K562 (cell line): ENCODE measurements around the gene PDZRN4. TPM values are rescaled to one million over a fixed set of nuclear protein-coding genes. Genes with fewer than 3 reads are reported as not detected.

Experiments used
- ATAC-seq: fragments of 200-7000 bp; cut with Tn5 transposase; 3 replicates; pipeline ENCODE4 v1.9.1; 2020; ENCODE audit warnings: moderate library complexity
- BruUV-seq: library from RNA; stranded (reverse); fragments of 400-500 nt; replicated peaks from 2 replicates; lab custom pipeline; 2021; lab: Mats Ljungman, UMichigan
- CTCF ChIA-PET: fragments of 300-600 bp; formaldehyde crosslinking; extraction: SDS; loops from one replicate; lab custom pipeline; 2021; ENCODE audit warnings: low intra/inter-chr PET ratio; lab: Yijun Ruan, JAX
- POLR2A ChIA-PET: fragments of 300-600, 350-650 bp; sonication (Branson Sonifier 250); formaldehyde crosslinking; extraction: SDS; loops from one replicate; lab custom pipeline; 2021; ENCODE audit warnings: antibody characterized with exemption, inconsistent platforms; lab: Yijun Ruan, JAX
- DNase-seq, 4 experiments: peaks; one replicate each; pipeline versions ENCODE4 v3.0.0 to v3.0.0-alpha.2; 2011 to 2018; ENCODE audit warnings: low spot score in 3 of 4, mixed read lengths in 3 of 4; ENCODE audit errors: extremely low read depth in 1 of 4
- FAIRE-seq: peaks from 2 replicates; lab custom pipeline; 2011; peaks lifted over from hg19 to GRCh38; lab: Jason Lieb, UNC
- H2AFZ ChIP-seq: 2 replicates; pipeline ENCODE4 v1.6.0; 2011; ENCODE audit warnings: low read depth, low read length, control low read depth, inconsistent platforms
- H3K27ac ChIP-seq: fragments of 200-600 bp; 3 replicates; pipeline ENCODE4 v1.8.0; 2011; ENCODE audit warnings: low read depth, mild to moderate bottlenecking, control low read depth, inconsistent platforms, low read length, moderate library complexity, mixed read lengths; ENCODE audit errors: extremely low read depth
- H3K27me3 ChIP-seq, 2 experiments: fragments of 300-600 bp in 1 of 2; 2 replicates in 1 of 2; 3 replicates in 1 of 2; pipeline versions ENCODE4 v1.6.0 to v1.8.0; 2011; ENCODE audit warnings: inconsistent platforms in 2 of 2, low read length in 2 of 2, mild to moderate bottlenecking in 1 of 2, mixed read lengths in 1 of 2, moderate library complexity in 1 of 2; ENCODE audit not compliant: control insufficient read depth in 2 of 2, insufficient read depth in 2 of 2
- H3K36me3 ChIP-seq: fragments of 300-600 bp; 3 replicates; pipeline ENCODE4 v1.8.0; 2011; ENCODE audit warnings: mild to moderate bottlenecking, low read length, inconsistent platforms; ENCODE audit not compliant: control insufficient read depth, insufficient read depth
- H3K4me1 ChIP-seq, 2 experiments: fragments of 200-600 bp in 1 of 2; replicated peaks in 1 of 2; 2 replicates in 1 of 2; 3 replicates in 1 of 2; pipeline versions ENCODE4 v1.5.1 to v1.8.0; 2011; ENCODE audit warnings: inconsistent platforms in 2 of 2, low read length in 2 of 2, mild to moderate bottlenecking in 1 of 2, mixed read lengths in 1 of 2, moderate library complexity in 1 of 2; ENCODE audit not compliant: control insufficient read depth in 2 of 2, insufficient read depth in 2 of 2
- H3K4me2 ChIP-seq: 2 replicates; pipeline ENCODE4 v1.6.1; 2011; ENCODE audit warnings: low read length, control low read depth, inconsistent platforms, mixed read lengths; ENCODE audit not compliant: insufficient read depth
- H3K4me3 ChIP-seq: fragments of 200-600 bp; sonication (generic), shearing (Covaris generic); 2 replicates; pipeline ENCODE4 v1.5.1; 2016; ENCODE audit warnings: control low read depth, inconsistent platforms
- H3K79me2 ChIP-seq: fragments of 200-600 bp; 3 replicates; pipeline ENCODE4 v1.8.0; 2011; ENCODE audit warnings: low read length, inconsistent platforms; ENCODE audit not compliant: control insufficient read depth, insufficient read depth
- H3K9ac ChIP-seq, 2 experiments: 2 replicates each; pipeline versions ENCODE4 v1.6.0 to v1.6.1; 2011; ENCODE audit warnings: low read depth in 2 of 2, low read length in 2 of 2, control low read depth in 1 of 2, inconsistent platforms in 1 of 2, mild to moderate bottlenecking in 1 of 2, mixed read lengths in 1 of 2; ENCODE audit not compliant: insufficient read depth in 1 of 2
- H3K9me1 ChIP-seq: one replicate; pipeline ENCODE4 v1.6.0; 2011; ENCODE audit warnings: inconsistent platforms, mild to moderate bottlenecking, low read length, moderate library complexity; ENCODE audit not compliant: control insufficient read depth, insufficient read depth
- H3K9me3 ChIP-seq: replicated peaks from 2 replicates; pipeline ENCODE4 v1.5.1; 2011; ENCODE audit warnings: low read depth, low read length, inconsistent platforms; ENCODE audit not compliant: control insufficient read depth, insufficient read depth
- H4K20me1 ChIP-seq: replicated peaks from 2 replicates; pipeline ENCODE4 v1.6.1; 2011; ENCODE audit warnings: low read length, inconsistent platforms, mixed read lengths; ENCODE audit not compliant: control insufficient read depth, insufficient read depth
- IRF2 ChIP-seq: sonication (generic); formaldehyde crosslinking; IDR thresholded peaks from 2 replicates; pipeline ENCODE4 v1.8.1; 2022; ENCODE audit warnings: mild to moderate bottlenecking, missing genetic modification reagents
- KDM5B ChIP-seq: fragments of 200-600 bp; sonication (generic); IDR thresholded peaks from 2 replicates; pipeline ENCODE4 v1.6.1; 2012; ENCODE audit warnings: low read depth, mild to moderate bottlenecking, moderate library complexity, low read length, control low read depth, inconsistent platforms; ENCODE audit not compliant: insufficient replicate concordance
- MED1 ChIP-seq: sonication (generic); formaldehyde crosslinking; IDR thresholded peaks from 2 replicates; pipeline ENCODE4 v1.8.1; 2023; ENCODE audit warnings: missing genetic modification reagents, borderline replicate concordance
- POLR3G ChIP-seq: IDR thresholded peaks from 2 replicates; pipeline ENCODE4 v1.6.1; 2011; ENCODE audit not compliant: insufficient read length, insufficient replicate concordance; ENCODE audit errors: extremely low read depth
- PTTG1 ChIP-seq: fragments of 450-650 bp; IDR thresholded peaks from 2 replicates; pipeline ENCODE4 v1.6.1; 2016; ENCODE audit warnings: low read depth, mild to moderate bottlenecking, missing genetic modification characterization, missing compliant biosample characterization
- TAF1 ChIP-seq: IDR thresholded peaks from 2 replicates; pipeline ENCODE4 v1.6.1; 2011; ENCODE audit warnings: mild to moderate bottlenecking, low read length, moderate library complexity; ENCODE audit not compliant: insufficient read depth, control insufficient read depth, severe bottlenecking; ENCODE audit errors: extremely low read depth
- ZNF253 ChIP-seq: fragments of 250-450 bp; sonication (Bioruptor Pico); conservative IDR thresholded peaks from 2 replicates; pipeline ENCODE4 v1.6.1; 2021; ENCODE audit warnings: mild to moderate bottlenecking
- ZNF589 ChIP-seq: fragments of 200-800 bp; sonication (Bioruptor generic); IDR thresholded peaks from 2 replicates; pipeline ENCODE4 v1.6.1; 2016; ENCODE audit warnings: low read depth, missing genetic modification characterization, missing compliant biosample characterization
- WGBS: fragments of 100-300 bp; shearing (Covaris generic); methylation state at CpG from one replicate; pipeline ENCODE4 v1.1.6; 2016; ENCODE audit warnings: low coverage, mixed read lengths; ENCODE audit not compliant: insufficient coverage; ENCODE audit errors: missing lambda C conversion rate; 5-methylcytosine and 5-hydroxymethylcytosine counted together
- in situ Hi-C: fragments of 300-500 bp; cut with MboI; formaldehyde crosslinking; loops from 4 replicates; pipeline ENCODE4 v1.15.0; 2018; ENCODE audit warnings: inconsistent platforms, mixed read lengths
- intact Hi-C: fragments of 100-400 bp; cut with micrococcal nuclease; formaldehyde crosslinking; loops from 2 replicates; pipeline ENCODE4 v1.14.2; 2022
- polyA plus RNA-seq, 8 experiments: library from polyadenylated mRNA; depleted of rRNA in 4 of 8; stranded (reverse) in 5 of 8; unstranded in 3 of 8; fragments of >200 nt; fragmentation: Nextera tagmentation in 2 of 8; fragmentation: Illumina TruSeq in 1 of 8; extraction: Ambion mirVana in 2 of 8; extraction: Trizol in 1 of 8; gene quantifications; 2 replicates each; pipeline versions ENCODE4 v1.2.1 to v1.2.3, GENCODE V29; 2011 to 2014; ENCODE audit warnings: inconsistent platforms in 1 of 8, missing spikeins in 1 of 8
- total RNA-seq, 7 experiments: library from RNA; depleted of rRNA in 6 of 7; stranded (reverse); fragments of >200 nt in 6 of 7; fragmentation: Illumina TruSeq in 2 of 7; extraction: Trizol in 2 of 7; gene quantifications; 2 replicates each; pipeline versions ENCODE4 v1.2.1 to v1.2.3, GENCODE V29; 2011 to 2021; ENCODE audit warnings: low replicate concordance in 1 of 7

PDZRN4 gene
- total and polyA plus RNA-seq, 9 of the 15 experiments (the other 6 are each of a cell fraction or from before 2014, with no cell fraction given): not detected

DNA sequence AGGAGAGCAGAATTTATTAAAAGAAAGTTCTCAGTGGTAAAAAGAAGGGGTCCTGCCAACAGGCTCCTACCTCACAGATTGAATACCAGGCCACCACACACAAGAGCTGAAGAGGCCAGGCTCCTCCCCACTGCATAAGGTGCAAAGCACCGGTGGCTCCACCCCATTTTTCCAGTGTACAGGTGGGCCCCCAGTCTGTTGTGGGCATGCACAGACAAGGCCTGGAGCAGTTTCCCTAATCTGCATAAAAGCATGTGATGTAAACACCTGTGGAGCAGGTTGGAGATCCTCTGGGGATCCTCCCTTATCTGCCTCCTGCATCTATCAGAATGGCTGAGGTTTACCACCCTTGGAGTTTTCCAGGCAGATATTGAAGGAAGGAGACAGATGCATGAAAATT lies 45.7 kb upstream of the PDZRN4 start:
- ATAC-seq (no peak), FAIRE-seq (no peak), DNase-seq (no peak)
- no peaks in the 10 kb centered on the region for H3K79me2 ChIP-seq
- CTCF ChIA-PET: no interaction called here
- no TSS peak for BruUV-seq
- H3K4me3 ChIP-seq: no peak overlapping the region
- no peak overlapping the region for H2AFZ ChIP-seq
- no peak for TF ChIP-seq KDM5B
- TF ChIP-seq MED1: no peak
- H3K27me3 ChIP-seq: no peaks in the 10 kb centered on the region
- 0% methylated on average over 1 of the region's 1 CpG for WGBS
- POLR2A ChIA-PET: no interaction called here
- no peak overlapping the region for H3K4me2 ChIP-seq
- in situ Hi-C loops: no loop called here
- H3K4me1 ChIP-seq: no peaks in the 10 kb centered on the region
- no peaks in the 10 kb centered on the region for H3K9me1 ChIP-seq
- no peaks in the 10 kb centered on the region for H4K20me1 ChIP-seq
- H3K27ac ChIP-seq: no peak overlapping the region
- intact Hi-C loops: no loop called here
- H3K9me3 ChIP-seq: no peaks in the 10 kb centered on the region
- no peak overlapping the region for H3K9ac ChIP-seq
- H3K36me3 ChIP-seq: no peaks in the 10 kb centered on the region

DNA sequence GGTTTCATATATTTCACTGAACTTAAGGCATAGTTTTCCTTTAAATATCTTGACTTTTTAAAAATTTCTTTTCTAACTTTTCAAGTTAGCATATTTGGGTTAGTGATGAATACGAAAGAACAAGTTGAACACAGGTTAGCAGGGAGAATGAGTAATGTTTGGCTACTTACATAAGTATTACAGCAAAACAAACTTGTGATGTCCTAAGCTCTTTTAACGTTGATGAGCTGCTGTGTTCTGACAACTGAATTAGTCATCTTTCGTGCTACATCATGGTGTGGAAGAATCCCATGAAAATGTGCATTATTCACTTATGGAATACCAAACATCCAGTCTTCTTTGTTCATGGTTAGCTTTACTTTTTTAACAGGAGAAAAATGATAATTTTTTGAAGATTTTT lies 36.3 kb upstream of the PDZRN4 start:
- 2% methylated on average over 3 of the region's 3 CpGs for WGBS
- CTCF ChIA-PET: no interaction called here
- H3K4me2 ChIP-seq: no peak overlapping the region

More for the DNA sequence above, 36.3 kb upstream of the PDZRN4 start:
- H3K9ac ChIP-seq: no peak overlapping the region
- BruUV-seq: no TSS peak
- no peak overlapping the region for H3K4me3 ChIP-seq
- POLR2A ChIA-PET: no interaction called here
- no peak for ATAC-seq
- no peaks in the 10 kb centered on the region; the same call in 1 of the 2 replicates for H3K9me3 ChIP-seq
- H3K36me3 ChIP-seq: no peaks in the 10 kb centered on the region
- no peaks in the 10 kb centered on the region for H3K27me3 ChIP-seq
- intact Hi-C loops (no loop called here), in situ Hi-C loops (no loop called here)
- no peak overlapping the region for H2AFZ ChIP-seq
- no peak for DNase-seq
- no peak for FAIRE-seq
- H3K79me2 ChIP-seq: no peaks in the 10 kb centered on the region
- H3K9me1 ChIP-seq: no peaks in the 10 kb centered on the region
- H3K27ac ChIP-seq: no peak overlapping the region
- TF ChIP-seq ZNF589 (CRISPR knock-in tag) (no peak), PTTG1 (tag) (no peak), TAF1 (no peak), POLR3G (no peak), IRF2 (CRISPR knock-in tag) (no peak), ZNF253 (CRISPR knock-in tag) (no peak)
- H4K20me1 ChIP-seq: no peaks in the 10 kb centered on the region
- H3K4me1 ChIP-seq: no peaks in the 10 kb centered on the region
